ENCODE data around the gene LTF.

The LTF gene

GRCh38 chr3:46480491-46481195, 15.9 kb upstream of the LTF start (continued):
- TF ChIP-seq ZNF692 (tag by site-specific recombination; IDR thresholded peaks at IDR 0.05), result no peak
- TF ChIP-seq ZNF677 (tag by site-specific recombination; IDR thresholded peaks at IDR 0.05), result no peak
- no peak for TF ChIP-seq ZNF701 (tag by site-specific recombination; IDR thresholded peaks at IDR 0.05)
- no peak for TF ChIP-seq PATZ1 (tag by site-specific recombination; IDR thresholded peaks at IDR 0.05)
- no peak for TF ChIP-seq PRDM1 (tag by site-specific recombination; IDR thresholded peaks at IDR 0.05)
- no peak for TF ChIP-seq BCL6B (tag by site-specific recombination; IDR thresholded peaks at IDR 0.05)
- no peak for TF ChIP-seq SP7 (tag by site-specific recombination; IDR thresholded peaks at IDR 0.05)
- no peak for TF ChIP-seq BCL11A (tag by site-specific recombination; IDR thresholded peaks at IDR 0.05; ENCODE audit: low read depth)
- no peak for TF ChIP-seq YY2 (tag by site-specific recombination; IDR thresholded peaks at IDR 0.05)
- TF ChIP-seq ZBTB49 (tag by site-specific recombination; IDR thresholded peaks at IDR 0.05; ENCODE audit: low read depth), result no peak

- H3K36me3 ChIP-seq (ENCODE audit: control insufficient read depth in 2 of 2, insufficient read depth in 1 of 2, low read length in 2 of 2), result no peaks in the 10 kb centered on the region
- CTCF ChIA-PET, result interaction anchor here (0.6 to 1.1 kb wide), 2 partner anchors 9 to 79 kb away, joined by 3 to 4 read pairs; no protein-coding TSS in a partner anchor
- POLR2A ChIA-PET, result no interaction called here
- TF ChIP-seq ZNF404 (tag by site-specific recombination; IDR thresholded peaks at IDR 0.05) (no peak), REST (tag by site-specific recombination; IDR thresholded peaks at IDR 0.05) (no peak), IKZF3 (tag by site-specific recombination; IDR thresholded peaks at IDR 0.05) (no peak), ZNF174 (tag by site-specific recombination; IDR thresholded peaks at IDR 0.05) (no peak), ZNF530 (tag by site-specific recombination; IDR thresholded peaks at IDR 0.05; ENCODE audit: low read depth) (no peak), ZBTB10 (tag by site-specific recombination; IDR thresholded peaks at IDR 0.05) (no peak), ZBTB6 (tag by site-specific recombination; IDR thresholded peaks at IDR 0.05) (no peak), ZNF221 (tag by site-specific recombination; IDR thresholded peaks at IDR 0.05; ENCODE audit: borderline replicate concordance) (no peak), ZNF843 (tag by site-specific recombination; IDR thresholded peaks at IDR 0.05) (no peak), ZNF350 (tag by site-specific recombination; IDR thresholded peaks at IDR 0.05) (no peak)
Observed at GRCh38 chr3:46479696-46480095, 15.0 kb upstream of the LTF start.

More at GRCh38 chr3:46479696-46480095, 15.0 kb upstream of the LTF start:
- Histone ChIP-seq H3K9me3 (ENCODE audit: control insufficient read depth, insufficient read depth, low read depth, low read length) (no peaks in the 10 kb centered on the region), H3K4me3 (ENCODE audit: low read depth, low read length) (no peak overlapping the region), H3K27ac (ENCODE audit: extremely low read depth, low read depth, low read length) (no peak overlapping the region), H3K4me1 (ENCODE audit: control insufficient read depth, insufficient read depth, low read length) (no peaks in the 10 kb centered on the region)
